H1 (cell line): Measurements from ENCODE around the gene CCDC93. TPM values are rescaled to one million over a fixed set of nuclear protein-coding genes. Genes with fewer than 3 reads are reported as not detected.

Source experiments
- CTCF ChIA-PET: fragments of 300-600 bp; sonication (Branson Sonifier 250); formaldehyde crosslinking; loops from one replicate; lab custom pipeline; 2021; ENCODE audit not compliant: partially characterized antibody; lab: Charles Lee
- POLR2A ChIA-PET: fragments of 300-600 bp; sonication (Branson Sonifier 250); formaldehyde crosslinking; loops from one replicate; lab custom pipeline; 2021; ENCODE audit warnings: inconsistent platforms; ENCODE audit not compliant: partially characterized antibody; lab: Charles Lee
- DNase-seq, 2 experiments: peaks; one replicate each; pipeline versions ENCODE4 v3.0.0 to v3.0.0-alpha.2; 2010 to 2022; ENCODE audit warnings: low spot score in 2 of 2, low read depth in 1 of 2, mixed read lengths in 1 of 2
- FAIRE-seq: peaks from 2 replicates; lab custom pipeline; 2011; peaks lifted over from hg19 to GRCh38; lab: Jason Lieb, UNC
- H2AFZ ChIP-seq: 2 replicates; pipeline ENCODE4 v1.8.1; 2012; ENCODE audit warnings: low read length, inconsistent platforms
- H2AK5ac ChIP-seq: 2 replicates; pipeline ENCODE4 v1.6.1; 2013; ENCODE audit warnings: low read depth, low read length
- H2BK120ac ChIP-seq: replicated peaks from 2 replicates; pipeline ENCODE3; 2013; ENCODE audit warnings: low read depth, low read length, inconsistent platforms
- H2BK12ac ChIP-seq: 2 replicates; pipeline ENCODE4 v1.6.1; 2013; ENCODE audit warnings: low read depth, low read length
- H2BK15ac ChIP-seq: 2 replicates; pipeline ENCODE4 v1.6.1; 2013; ENCODE audit warnings: low read length
- H2BK20ac ChIP-seq: 2 replicates; pipeline ENCODE4 v1.6.1; 2013; ENCODE audit warnings: low read length
- H2BK5ac ChIP-seq: 2 replicates; pipeline ENCODE4 v1.6.1; 2013; ENCODE audit warnings: low read depth, low read length
- H3K14ac ChIP-seq: 2 replicates; pipeline ENCODE4 v1.6.1; 2013; ENCODE audit warnings: inconsistent platforms; ENCODE audit not compliant: insufficient read length
- H3K18ac ChIP-seq: 2 replicates; pipeline ENCODE4 v1.6.1; 2013; ENCODE audit warnings: low read length; ENCODE audit errors: extremely low read depth
- H3K23ac ChIP-seq: 2 replicates; pipeline ENCODE4 v1.6.1; 2013; ENCODE audit warnings: inconsistent platforms; ENCODE audit not compliant: insufficient read length
- H3K23me2 ChIP-seq: 2 replicates; pipeline ENCODE4 v1.6.1; 2013; ENCODE audit warnings: low read depth, low read length
- H3K27ac ChIP-seq: 2 replicates; pipeline ENCODE4 v1.6.1; 2011; ENCODE audit warnings: low read depth, low read length, inconsistent platforms
- H3K27me3 ChIP-seq, 4 experiments: replicated peaks in 1 of 4; 1 replicate in 1 of 4; 2 replicates in 3 of 4; pipeline versions ENCODE4 v1.6.1 to v1.8.1; 2011 to 2013; ENCODE audit warnings: low read length in 3 of 4, mild to moderate bottlenecking in 3 of 4, inconsistent platforms in 2 of 4, mixed read lengths in 2 of 4, moderate library complexity in 1 of 4; ENCODE audit not compliant: control insufficient read depth in 3 of 4, insufficient read depth in 3 of 4; ENCODE audit errors: extremely low read depth in 1 of 4
- H3K36me3 ChIP-seq, 4 experiments: 2 replicates each; pipeline versions ENCODE4 v1.6.1 to v1.8.1; 2011 to 2013; ENCODE audit warnings: mild to moderate bottlenecking in 4 of 4, low read length in 3 of 4, moderate library complexity in 2 of 4, control low read depth in 1 of 4, inconsistent platforms in 1 of 4; ENCODE audit not compliant: insufficient read depth in 4 of 4, control insufficient read depth in 2 of 4
- H3K4ac ChIP-seq: replicated peaks from 2 replicates; pipeline ENCODE3; 2013; ENCODE audit warnings: low read length, low read depth, mixed read lengths, inconsistent platforms; ENCODE audit not compliant: insufficient read length
- H3K4me1 ChIP-seq, 4 experiments: replicated peaks in 1 of 4; 1 replicate in 1 of 4; 2 replicates in 3 of 4; pipeline versions ENCODE4 v1.6.1 to v1.8.1; 2011 to 2013; ENCODE audit warnings: low read length in 3 of 4, inconsistent platforms in 2 of 4, mixed read lengths in 1 of 4; ENCODE audit not compliant: insufficient read depth in 4 of 4, control insufficient read depth in 3 of 4
- H3K4me2 ChIP-seq, 2 experiments: 2 replicates each; pipeline versions ENCODE4 v1.6.1 to v1.8.1; 2011 to 2013; ENCODE audit warnings: low read depth in 2 of 2, low read length in 2 of 2, control low read depth in 1 of 2, inconsistent platforms in 1 of 2, mild to moderate bottlenecking in 1 of 2; ENCODE audit not compliant: insufficient read depth in 1 of 2
- H3K4me3 ChIP-seq, 4 experiments: fragments of 200-600, 300-600 bp in 1 of 4; sonication (generic), shearing (Covaris generic), sonication (Bioruptor Twin) in 1 of 4; 2 replicates each; pipeline versions ENCODE4 v1.5.1 to v1.8.1; 2011 to 2016; ENCODE audit warnings: low read length in 4 of 4, low read depth in 3 of 4, control low read depth in 2 of 4, inconsistent platforms in 2 of 4, mild to moderate bottlenecking in 2 of 4, mixed read lengths in 1 of 4, moderate library complexity in 1 of 4; ENCODE audit not compliant: insufficient read depth in 2 of 4; ENCODE audit errors: extremely low read depth in 1 of 4
- H3K56ac ChIP-seq: replicated peaks from 2 replicates; pipeline ENCODE3; 2013; ENCODE audit warnings: low read depth, mild to moderate bottlenecking, mixed read lengths, low read length, inconsistent platforms; ENCODE audit not compliant: insufficient read length
- H3K79me1 ChIP-seq: 2 replicates; pipeline ENCODE4 v1.6.1; 2013; ENCODE audit warnings: low read depth, low read length, control low read depth
- H3K79me2 ChIP-seq, 2 experiments: 2 replicates each; pipeline versions ENCODE4 v1.6.1 to v1.8.1; 2012 to 2013; ENCODE audit warnings: low read length in 2 of 2, mild to moderate bottlenecking in 2 of 2, inconsistent platforms in 1 of 2; ENCODE audit not compliant: insufficient read depth in 2 of 2, control insufficient read depth in 1 of 2
- H3K9ac ChIP-seq, 4 experiments: replicated peaks in 1 of 4; 1 replicate in 1 of 4; 2 replicates in 3 of 4; pipeline versions ENCODE4 v1.6.1 to v1.8.1; 2011 to 2013; ENCODE audit warnings: low read depth in 3 of 4, low read length in 3 of 4, control low read depth in 2 of 4, mild to moderate bottlenecking in 2 of 4, moderate library complexity in 2 of 4, inconsistent platforms in 1 of 4; ENCODE audit errors: extremely low read depth in 1 of 4
- H3K9me3 ChIP-seq, 2 experiments: 2 replicates each; pipeline versions ENCODE4 v1.6.1 to v1.8.1; 2012 to 2013; ENCODE audit warnings: mild to moderate bottlenecking in 2 of 2, moderate library complexity in 2 of 2, control low read depth in 1 of 2, inconsistent platforms in 1 of 2, low read depth in 1 of 2, low read length in 1 of 2, mixed read lengths in 1 of 2; ENCODE audit not compliant: insufficient read depth in 2 of 2
- H4K20me1 ChIP-seq, 2 experiments: replicated peaks in 1 of 2; 2 replicates each; pipeline versions ENCODE3 to v1.8.1; 2011 to 2013; ENCODE audit warnings: inconsistent platforms in 2 of 2, low read length in 2 of 2, mild to moderate bottlenecking in 1 of 2; ENCODE audit not compliant: insufficient read depth in 2 of 2, control insufficient read depth in 1 of 2
- H4K5ac ChIP-seq: 2 replicates; pipeline ENCODE4 v1.6.1; 2013; ENCODE audit warnings: low read length, low read depth, mixed read lengths, inconsistent platforms; ENCODE audit not compliant: insufficient read length
- H4K8ac ChIP-seq: 2 replicates; pipeline ENCODE4 v1.8.0; 2013; ENCODE audit warnings: mild to moderate bottlenecking, moderate library complexity, low read length, inconsistent platforms; ENCODE audit not compliant: insufficient read depth; ENCODE audit errors: extremely low read depth
- H4K91ac ChIP-seq: replicated peaks from 2 replicates; pipeline ENCODE3; 2013; ENCODE audit warnings: low read length, mixed read lengths, inconsistent platforms; ENCODE audit not compliant: insufficient read length
- CEBPB ChIP-seq: IDR thresholded peaks from 2 replicates; pipeline ENCODE4 v1.6.1; 2012; ENCODE audit warnings: low read depth, low read length
- RFX5 ChIP-seq: IDR thresholded peaks from 2 replicates; pipeline ENCODE4 v1.6.1; 2011; ENCODE audit warnings: low read depth, low read length, improper control_type of control experiment, borderline replicate concordance
- WGBS, 2 experiments: shearing (Covaris generic) in 1 of 2; methylation state at CpG; one replicate each; pipeline versions ENCODE4 v1.1.6 to v1.1.7; 2013 to 2015; ENCODE audit warnings: low lambda C conversion rate in 2 of 2, mixed read lengths in 2 of 2, inconsistent platforms in 1 of 2, low coverage in 1 of 2, missing lambda C conversion rate in 1 of 2; ENCODE audit not compliant: insufficient replicate concordance in 2 of 2, insufficient coverage in 1 of 2, insufficient read length in 1 of 2; ENCODE audit errors: extremely low coverage in 1 of 2, missing lambda C conversion rate in 1 of 2; 5-methylcytosine and 5-hydroxymethylcytosine counted together
- polyA plus RNA-seq, 7 experiments: library from polyadenylated mRNA; depleted of rRNA in 3 of 7; stranded (reverse) in 5 of 7; unstranded in 2 of 7; fragments of >200 nt in 5 of 7; fragments of 200-250 nt in 2 of 7; gene quantifications; 1 replicate in 5 of 7; 2 replicates in 1 of 7; 4 replicates in 1 of 7; pipeline versions ENCODE4 v1.2.1 to v1.2.3, GENCODE V29; 2011 to 2013; ENCODE audit warnings: missing spikeins in 2 of 7, mixed read lengths in 2 of 7
- total RNA-seq: library from RNA; stranded (reverse); fragmentation: NEBNext Ultra II Directional; extraction: Animal tissue kit (Norgen Biotek cat#: 25700); gene quantifications from 2 replicates; pipeline ENCODE4 v1.2.1, GENCODE V29; 2021

CCDC93 gene
- total and polyA plus RNA-seq, 2 of the 8 experiments (the other 6 are each of a cell fraction or from before 2014, with no cell fraction given) = 5.5 to 18.0 TPM

DNA sequence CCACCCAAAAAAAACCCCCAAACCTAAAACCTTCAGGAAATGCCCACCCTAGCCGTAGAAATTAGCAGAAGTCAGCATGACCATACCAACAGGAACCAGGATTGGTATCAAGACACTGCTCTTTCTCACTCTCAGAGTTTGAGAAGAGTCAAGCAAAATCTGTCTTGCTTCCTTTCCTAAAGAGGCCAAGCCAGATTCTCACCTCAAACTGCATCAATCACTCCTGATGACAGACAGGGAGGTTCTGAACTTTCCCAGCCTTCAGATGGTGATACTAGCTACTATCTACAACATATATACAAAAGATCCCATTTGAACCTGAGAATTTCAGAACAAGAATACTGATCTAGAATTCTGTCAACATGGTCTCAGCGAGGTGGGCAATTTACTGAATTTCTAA is 29.7 kb downstream of the CCDC93 start:
- no peak for DNase-seq
- H3K23ac ChIP-seq = no peak overlapping the region
- peaks cover 0 to 5% (median 0%) of the 10 kb centered on the region in 4 experiments; a peak in 2 of 8 replicates for H3K36me3 ChIP-seq
- no peak overlapping the region for H2BK120ac ChIP-seq
- no peaks in the 10 kb centered on the region for H3K79me1 ChIP-seq
- no peak for TF ChIP-seq RFX5
- TF ChIP-seq CEBPB = no peak
- H2BK5ac ChIP-seq = no peak overlapping the region
- H3K79me2 ChIP-seq = no peaks in the 10 kb centered on the region
- no peak overlapping the region for H2BK12ac ChIP-seq
- no peak overlapping the region for H3K56ac ChIP-seq
- 90% methylated on average over 2 of the region's 2 CpGs; no CpG with 5 or more reads in 1 of the 2 experiments for WGBS, 2 experiments
- no peak overlapping the region for H2BK20ac ChIP-seq
- H2AK5ac ChIP-seq = no peak overlapping the region
- no peak overlapping the region for H4K8ac ChIP-seq
- no peaks in the 10 kb centered on the region for H3K4me1 ChIP-seq
- H2AFZ ChIP-seq = no peak overlapping the region
- no peak overlapping the region for H4K91ac ChIP-seq
- ChIA-PET POLR2A (no interaction called here), CTCF (interaction anchor here (1.8 to 10.0 kb wide), 4 partner anchors 11 to 22 kb away, joined by 7 to 98 read pairs (median 8); no protein-coding TSS in a partner anchor)
- peaks cover 0 to 1% of the 10 kb centered on the region in 2 experiments for H4K20me1 ChIP-seq
- no peak overlapping the region for H3K4me2 ChIP-seq
- no peak overlapping the region for H3K27ac ChIP-seq
- H2BK15ac ChIP-seq = no peak overlapping the region
- H3K9me3 ChIP-seq = no peaks in the 10 kb centered on the region
- peaks cover 0 to 1% (median 0%) of the 10 kb centered on the region in 4 experiments; a peak in 1 of 7 replicates for H3K27me3 ChIP-seq
- H4K5ac ChIP-seq = no peak overlapping the region
- H3K4ac ChIP-seq = no peak overlapping the region
- H3K14ac ChIP-seq = no peak overlapping the region
- H3K23me2 ChIP-seq = no peaks in the 10 kb centered on the region
- no peak overlapping the region for H3K4me3 ChIP-seq
- no peak overlapping the region for H3K9ac ChIP-seq
- H3K18ac ChIP-seq = no peak overlapping the region
- no peak for FAIRE-seq
